ENCODE results near the gene VAT1. TPM values are rescaled to one million over a fixed set of nuclear protein-coding genes. Genes with fewer than 3 reads are reported as not detected.

The VAT1 gene
- polyA plus RNA-seq, 1 of the 3 experiments (the other 2 are of a cell fraction), result 170 TPM

GRCh38 chr17:43039646-43040045 lies 17.5 kb upstream of the VAT1 start:
- H3K36me3 ChIP-seq (replicated peaks in 1 of 2; ENCODE audit: control insufficient read depth in 1 of 2, insufficient read depth in 2 of 2, low read length in 1 of 2), result no peaks in the 10 kb centered on the region
- H3K4me1 ChIP-seq (ENCODE audit: control insufficient read depth in 1 of 2, insufficient read depth in 2 of 2, low read depth in 1 of 2, low read length in 1 of 2), result peaks cover 0 to 7% of the 10 kb centered on the region in 2 experiments; a peak in 1 of 4 replicates
- no peak overlapping the region for H2AFZ ChIP-seq (ENCODE audit: low read depth)
- no peak overlapping the region for H3K9ac ChIP-seq
- H3K9me3 ChIP-seq, result no peaks in the 10 kb centered on the region
- ChIA-PET POLR2A (no interaction called here), CTCF (interaction anchor here (1.1 kb wide), 1 partner anchor 15 kb away, joined by 3 read pairs; no protein-coding TSS in a partner anchor)
- no peaks in the 10 kb centered on the region for H3F3A ChIP-seq (replicated peaks; ENCODE audit: insufficient read depth)
- H3K27me3 ChIP-seq (ENCODE audit: insufficient read depth), result no peaks in the 10 kb centered on the region
- 100% methylated on average over 2 of the region's 2 CpGs for WGBS (ENCODE audit: low lambda C conversion rate)
- no peak overlapping the region for H3K4me2 ChIP-seq
- no peaks in the 10 kb centered on the region for H4K20me1 ChIP-seq (ENCODE audit: insufficient read depth)
- no peak overlapping the region for H3K4me3 ChIP-seq (ENCODE audit: low read depth in 2 of 2, low read length in 1 of 2)
- no peaks in the 10 kb centered on the region for H3K79me2 ChIP-seq (ENCODE audit: insufficient read depth)
- TF ChIP-seq TCF12 (IDR thresholded peaks at IDR 0.05) (no peak), REST (IDR thresholded peaks at IDR 0.05; ENCODE audit: low read depth, low read length) (no peak), EZH2phosphoT487 (IDR thresholded peaks at IDR 0.05; ENCODE audit: borderline replicate concordance, low read depth) (no peak), FOXM1 (IDR thresholded peaks at IDR 0.05; ENCODE audit: low read depth) (no peak), SMC3 (IDR thresholded peaks at IDR 0.05; ENCODE audit: low read depth, low read length) (no peak), RFX5 (IDR thresholded peaks at IDR 0.05; ENCODE audit: low read length) (no peak), USF1 (IDR thresholded peaks at IDR 0.05; ENCODE audit: borderline replicate concordance, low read depth) (no peak), CTCF (IDR thresholded peaks at IDR 0.05) (no peak), GATA2 (CRISPR knock-in tag; IDR thresholded peaks at IDR 0.05) (no peak)
- TF ChIP-seq, protein P1, sequence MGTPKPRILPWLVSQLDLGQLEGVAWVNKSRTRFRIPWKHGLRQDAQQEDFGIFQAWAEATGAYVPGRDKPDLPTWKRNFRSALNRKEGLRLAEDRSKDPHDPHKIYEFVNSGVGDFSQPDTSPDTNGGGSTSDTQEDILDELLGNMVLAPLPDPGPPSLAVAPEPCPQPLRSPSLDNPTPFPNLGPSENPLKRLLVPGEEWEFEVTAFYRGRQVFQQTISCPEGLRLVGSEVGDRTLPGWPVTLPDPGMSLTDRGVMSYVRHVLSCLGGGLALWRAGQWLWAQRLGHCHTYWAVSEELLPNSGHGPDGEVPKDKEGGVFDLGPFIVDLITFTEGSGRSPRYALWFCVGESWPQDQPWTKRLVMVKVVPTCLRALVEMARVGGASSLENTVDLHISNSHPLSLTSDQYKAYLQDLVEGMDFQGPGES (IDR thresholded peaks at IDR 0.05; ENCODE audit: low read depth, low read length), result no peak
- no peak for DNase-seq
- no peak overlapping the region for H3K27ac ChIP-seq (ENCODE audit: low read depth in 2 of 2, low read length in 1 of 2)
- H3K9me2 ChIP-seq, result no peaks in the 10 kb centered on the region

All from SK-N-SH (cell line).